Measurements from ENCODE around the gene ZIM2. TPM values are rescaled to one million over a fixed set of nuclear protein-coding genes. Genes with fewer than 3 reads are reported as not detected.

ZIM2 gene
- total and polyA plus RNA-seq, 9 of the 15 experiments (the other 6 are each of a cell fraction or from before 2014, with no cell fraction given), result not detected

DNA sequence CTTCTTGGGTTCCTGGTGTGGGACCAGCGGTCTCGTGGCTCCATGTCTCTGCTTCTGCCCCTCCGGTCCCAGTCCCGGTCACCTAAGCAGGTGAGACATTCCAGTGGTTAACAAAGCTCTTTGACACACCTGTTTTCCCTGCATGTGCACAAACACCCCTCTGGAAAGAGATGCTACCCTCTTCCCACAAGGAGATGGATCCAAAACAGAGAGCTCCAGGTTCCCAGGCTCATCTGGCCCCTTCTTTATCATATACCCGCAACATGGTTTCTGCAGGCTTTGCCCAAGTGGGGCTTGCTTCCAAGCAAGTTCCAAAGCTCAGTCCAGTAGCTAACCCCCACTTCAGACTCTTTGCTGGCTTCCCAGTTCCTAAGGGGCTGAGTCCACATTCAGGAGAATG, 17.8 kb downstream of the ZIM2 start:
- no peak overlapping the region for H3K9ac ChIP-seq (ENCODE audit: insufficient read depth in 1 of 2, low read depth in 2 of 2, low read length in 2 of 2)
- POLR2A ChIA-PET, result no interaction called here
- H3K9me1 ChIP-seq (ENCODE audit: control insufficient read depth, insufficient read depth, low read length), result no peaks in the 10 kb centered on the region
- no peak overlapping the region for H3K4me2 ChIP-seq (ENCODE audit: insufficient read depth, low read length)
- no TSS peak for BruUV-seq (replicated peaks)
- CTCF ChIA-PET (ENCODE audit: low intra/inter-chr PET ratio), result no interaction called here
- DNase-seq (ENCODE audit: extremely low read depth in 1 of 4, low spot score in 3 of 4) (no peak), ATAC-seq (no peak), FAIRE-seq (no peak)
- intact Hi-C loops (cut with micrococcal nuclease), result no loop called here
- H3K27ac ChIP-seq (ENCODE audit: extremely low read depth, low read depth, low read length), result no peak overlapping the region
- no peaks in the 10 kb centered on the region for H4K20me1 ChIP-seq (replicated peaks; ENCODE audit: control insufficient read depth, insufficient read depth, low read length)
- H3K27me3 ChIP-seq (ENCODE audit: control insufficient read depth in 2 of 2, insufficient read depth in 2 of 2, low read length in 2 of 2), result no peaks in the 10 kb centered on the region
- no peak overlapping the region for H3K4me3 ChIP-seq
- no peaks in the 10 kb centered on the region for H3K79me2 ChIP-seq (ENCODE audit: control insufficient read depth, insufficient read depth, low read length)
- no peak overlapping the region for H2AFZ ChIP-seq (ENCODE audit: low read depth, low read length)
- no peaks in the 10 kb centered on the region for H3K4me1 ChIP-seq (replicated peaks in 1 of 2; ENCODE audit: control insufficient read depth in 2 of 2, insufficient read depth in 2 of 2, low read length in 2 of 2)
- H3K36me3 ChIP-seq (ENCODE audit: control insufficient read depth, insufficient read depth, low read length), result no peaks in the 10 kb centered on the region
- no peaks in the 10 kb centered on the region; the same call in 1 of the 2 replicates for H3K9me3 ChIP-seq (replicated peaks; ENCODE audit: control insufficient read depth, insufficient read depth, low read depth, low read length)
- in situ Hi-C loops (cut with MboI), result no loop called here
- TF ChIP-seq, protein P1, sequence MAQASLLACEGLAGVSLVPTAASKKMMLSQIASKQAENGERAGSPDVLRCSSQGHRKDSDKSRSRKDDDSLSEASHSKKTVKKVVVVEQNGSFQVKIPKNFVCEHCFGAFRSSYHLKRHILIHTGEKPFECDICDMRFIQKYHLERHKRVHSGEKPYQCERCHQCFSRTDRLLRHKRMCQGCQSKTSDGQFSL (CRISPR knock-in tag; IDR thresholded peaks at IDR 0.05), result no peak
- TF ChIP-seq, protein P1 (tag; IDR thresholded peaks at IDR 0.05), result no peak
- TF ChIP-seq, protein P2, sequence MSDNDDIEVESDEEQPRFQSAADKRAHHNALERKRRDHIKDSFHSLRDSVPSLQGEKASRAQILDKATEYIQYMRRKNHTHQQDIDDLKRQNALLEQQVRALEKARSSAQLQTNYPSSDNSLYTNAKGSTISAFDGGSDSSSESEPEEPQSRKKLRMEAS (CRISPR knock-in tag; IDR thresholded peaks at IDR 0.05), result no peak
- TF ChIP-seq SMARCA4 (IDR thresholded peaks at IDR 0.05) (no peak), NFE2L1 (tag; IDR thresholded peaks at IDR 0.05; ENCODE audit: borderline replicate concordance, low read depth) (no peak), ZNF133 (CRISPR knock-in tag; IDR thresholded peaks at IDR 0.05) (no peak), NCOA2 (IDR thresholded peaks at IDR 0.05; ENCODE audit: partially characterized antibody in 2 of 2) (no peak), ARID4B (CRISPR knock-in tag; IDR thresholded peaks at IDR 0.05) (no peak), FIP1L1 (IDR thresholded peaks at IDR 0.05; ENCODE audit: low read depth, low read length, poor library complexity, severe bottlenecking) (no peak), GABPB1 (CRISPR knock-in tag; IDR thresholded peaks at IDR 0.05) (no peak), RNF2 (IDR thresholded peaks at IDR 0.05) (no peak), ZNF785 (CRISPR knock-in tag; IDR thresholded peaks at IDR 0.05) (no peak), GATAD2A (IDR thresholded peaks at IDR 0.05) (no peak), HOXB6 (CRISPR knock-in tag; IDR thresholded peaks at IDR 0.05; ENCODE audit: borderline replicate concordance) (no peak)
- WGBS (ENCODE audit: insufficient coverage, low coverage, missing lambda C conversion rate), result 0% methylated on average over 5 of the region's 5 CpGs
